Measurements from ENCODE around the gene CABLES1. TPM values are rescaled to one million over a fixed set of nuclear protein-coding genes. Genes with fewer than 3 reads are reported as not detected.

Gene CABLES1
- total and polyA plus RNA-seq, 2 experiments from 2014 or later: 1.3 to 8.9 TPM

- Histone ChIP-seq H2AFZ (no peak overlapping the region), H3K36me3 (ENCODE audit: low read depth) (no peaks in the 10 kb centered on the region), H3K9me3 (ENCODE audit: low read depth) (no peaks in the 10 kb centered on the region), H3K9me2 (ENCODE audit: insufficient read depth) (no peaks in the 10 kb centered on the region), H3K4me3 (no peak overlapping the region), H3F3A (ENCODE audit: insufficient read depth) (no peaks in the 10 kb centered on the region), H3K4me2 (ENCODE audit: unreplicated experiment) (no peak overlapping the region), H3K27me3 (replicated peaks; ENCODE audit: insufficient read depth) (no peaks in the 10 kb centered on the region), H3K27ac (no peak overlapping the region), H3K4me1 (ENCODE audit: insufficient read depth) (peaks cover 15% of the 10 kb centered on the region), H3K9ac (no peak overlapping the region), H3K79me2 (ENCODE audit: insufficient read depth) (peaks cover 37% of the 10 kb centered on the region), H4K20me1 (ENCODE audit: insufficient read depth) (no peaks in the 10 kb centered on the region)
- in situ Hi-C loops (cut with MboI): no loop called here
- TF ChIP-seq EZH2 (IDR thresholded peaks at IDR 0.05; ENCODE audit: insufficient read depth, poor library complexity, severe bottlenecking) (no peak), EZH2phosphoT487 (IDR thresholded peaks at IDR 0.05; ENCODE audit: insufficient read depth, low read depth) (no peak)
- 60 to 67% methylated on average over 7 of the region's 7 CpGs for WGBS, 2 experiments (ENCODE audit: low coverage in 1 of 2, low lambda C conversion rate in 2 of 2, missing lambda C conversion rate in 2 of 2)
- DNase-seq: no peak
Measured at GRCh38 chr18:23159344-23159743, 24.1 kb downstream of the CABLES1 start.

GRCh38 chr18:23162473-23162872 lies 27.2 kb downstream of the CABLES1 start:
- no peaks in the 10 kb centered on the region for H4K20me1 ChIP-seq (ENCODE audit: insufficient read depth)
- no peaks in the 10 kb centered on the region for H3K36me3 ChIP-seq (ENCODE audit: low read depth)
- H3K9me3 ChIP-seq (ENCODE audit: low read depth): no peaks in the 10 kb centered on the region
- H3K79me2 ChIP-seq (ENCODE audit: insufficient read depth): peaks cover 25% of the 10 kb centered on the region
- no peak overlapping the region for H2AFZ ChIP-seq
- H3K4me2 ChIP-seq (ENCODE audit: unreplicated experiment): no peak overlapping the region
- in situ Hi-C loops (cut with MboI): no loop called here
- no peak overlapping the region for H3K27ac ChIP-seq
- no peaks in the 10 kb centered on the region for H3K9me2 ChIP-seq (ENCODE audit: insufficient read depth)
- H3K4me1 ChIP-seq (ENCODE audit: insufficient read depth): no peaks in the 10 kb centered on the region
- H3K27me3 ChIP-seq (replicated peaks; ENCODE audit: insufficient read depth): no peaks in the 10 kb centered on the region
- H3K4me3 ChIP-seq: no peak overlapping the region
- TF ChIP-seq EZH2 (IDR thresholded peaks at IDR 0.05; ENCODE audit: insufficient read depth, poor library complexity, severe bottlenecking) (no peak), EZH2phosphoT487 (IDR thresholded peaks at IDR 0.05; ENCODE audit: insufficient read depth, low read depth) (no peak)
- no peaks in the 10 kb centered on the region for H3F3A ChIP-seq (ENCODE audit: insufficient read depth)
- H3K9ac ChIP-seq: no peak overlapping the region
- no peak for DNase-seq
- 94 to 99% methylated on average over 6 of the region's 6 CpGs for WGBS, 2 experiments (ENCODE audit: low coverage in 1 of 2, low lambda C conversion rate in 2 of 2, missing lambda C conversion rate in 2 of 2)

- no peak overlapping the region for H3K4me2 ChIP-seq (ENCODE audit: unreplicated experiment)
- no peak overlapping the region for H3K9ac ChIP-seq
- no peaks in the 10 kb centered on the region for H3K27me3 ChIP-seq (replicated peaks; ENCODE audit: insufficient read depth)
- no peaks in the 10 kb centered on the region for H3F3A ChIP-seq (ENCODE audit: insufficient read depth)
- no peaks in the 10 kb centered on the region for H3K9me3 ChIP-seq (ENCODE audit: low read depth)
- no peak for TF ChIP-seq EZH2 (IDR thresholded peaks at IDR 0.05; ENCODE audit: insufficient read depth, poor library complexity, severe bottlenecking)
- TF ChIP-seq EZH2phosphoT487 (IDR thresholded peaks at IDR 0.05; ENCODE audit: insufficient read depth, low read depth): no peak
- DNase-seq: no peak
- peaks cover 11% of the 10 kb centered on the region; the same call in 1 of the 2 replicates for H3K79me2 ChIP-seq (ENCODE audit: insufficient read depth)
- no peak overlapping the region for H3K4me3 ChIP-seq
- H3K9me2 ChIP-seq (ENCODE audit: insufficient read depth): no peaks in the 10 kb centered on the region
- 90 to 93% methylated on average over 11 of the region's 11 CpGs for WGBS, 2 experiments (ENCODE audit: low coverage in 1 of 2, low lambda C conversion rate in 2 of 2, missing lambda C conversion rate in 2 of 2)
- H3K27ac ChIP-seq: no peak overlapping the region
- in situ Hi-C loops (cut with MboI): no loop called here
- no peaks in the 10 kb centered on the region for H4K20me1 ChIP-seq (ENCODE audit: insufficient read depth)
- no peaks in the 10 kb centered on the region for H3K36me3 ChIP-seq (ENCODE audit: low read depth)
- H3K4me1 ChIP-seq (ENCODE audit: insufficient read depth): no peaks in the 10 kb centered on the region
- no peak overlapping the region for H2AFZ ChIP-seq
Measured at GRCh38 chr18:23163786-23164533, 28.7 kb downstream of the CABLES1 start.

GRCh38 chr18:23165271-23166068 lies 30.2 kb downstream of the CABLES1 start:
- Histone ChIP-seq H3K27ac (no peak overlapping the region), H3K4me2 (ENCODE audit: unreplicated experiment) (no peak overlapping the region), H2AFZ (no peak overlapping the region), H3K4me1 (ENCODE audit: insufficient read depth) (no peaks in the 10 kb centered on the region), H3K27me3 (replicated peaks; ENCODE audit: insufficient read depth) (no peaks in the 10 kb centered on the region), H3K9ac (no peak overlapping the region), H3F3A (ENCODE audit: insufficient read depth) (no peaks in the 10 kb centered on the region), H3K79me2 (ENCODE audit: insufficient read depth) (0 out of 2 replicates have a peak, but pooled peaks cover 16% of the 10 kb centered on the region), H3K9me2 (ENCODE audit: insufficient read depth) (no peaks in the 10 kb centered on the region), H3K36me3 (ENCODE audit: low read depth) (no peaks in the 10 kb centered on the region), H3K9me3 (ENCODE audit: low read depth) (no peaks in the 10 kb centered on the region), H3K4me3 (no peak overlapping the region), H4K20me1 (ENCODE audit: insufficient read depth) (no peaks in the 10 kb centered on the region)
- in situ Hi-C loops (cut with MboI): no loop called here
- WGBS, 2 experiments (ENCODE audit: low coverage in 1 of 2, low lambda C conversion rate in 2 of 2, missing lambda C conversion rate in 2 of 2): 96 to 97% methylated on average over 9 of the region's 9 CpGs
- no peak for TF ChIP-seq EZH2 (IDR thresholded peaks at IDR 0.05; ENCODE audit: insufficient read depth, poor library complexity, severe bottlenecking)
- TF ChIP-seq EZH2phosphoT487 (IDR thresholded peaks at IDR 0.05; ENCODE audit: insufficient read depth, low read depth): no peak
- DNase-seq: no peak

Measured in GM23248 (cell line).